HEK293 (cell line): ENCODE results near the gene AGMAT.

ENCODE experiments used
- ATF2 ChIP-seq: fragments of 450-650 bp; formaldehyde crosslinking; IDR thresholded peaks from 2 replicates; pipeline ENCODE4 v1.5.1; 2016; ENCODE audit warnings: missing biosample characterization, missing genetic modification characterization, low read depth
- CTCF ChIP-seq: fragments of 450-650 bp; formaldehyde crosslinking; IDR thresholded peaks from 2 replicates; pipeline ENCODE4 v1.5.1; 2016; ENCODE audit warnings: missing biosample characterization, missing genetic modification characterization
- SP2 ChIP-seq: fragments of 450-650 bp; formaldehyde crosslinking; IDR thresholded peaks from 2 replicates; pipeline ENCODE4 v1.5.1; 2016; ENCODE audit warnings: missing biosample characterization, missing genetic modification characterization
- ZBTB11 ChIP-seq: fragments of 450-650 bp; formaldehyde crosslinking; conservative IDR thresholded peaks from 2 replicates; pipeline ENCODE4 v1.5.1; 2016; ENCODE audit warnings: low read depth, missing biosample characterization, missing genetic modification characterization
- ZNF138 ChIP-seq: fragments of 450-650 bp; formaldehyde crosslinking; IDR thresholded peaks from 2 replicates; pipeline ENCODE4 v1.5.1; 2016; ENCODE audit warnings: missing biosample characterization, missing genetic modification characterization, borderline replicate concordance
- ZNF140 ChIP-seq: fragments of 450-650 bp; formaldehyde crosslinking; IDR thresholded peaks from 2 replicates; pipeline ENCODE4 v1.5.1; 2016; ENCODE audit warnings: missing biosample characterization, missing genetic modification characterization
- ZNF274 ChIP-seq, 2 experiments: fragments of 200-500 bp in 1 of 2; fragments of 450-650 bp in 1 of 2; sonication (Bioruptor generic) in 1 of 2; formaldehyde crosslinking in 1 of 2; IDR thresholded peaks; 2 replicates each; pipeline versions ENCODE4 v1.5.1 to v1.6.1; 2014 to 2016; ENCODE audit warnings: borderline replicate concordance in 1 of 2, inconsistent platforms in 1 of 2, low read length in 1 of 2, missing biosample characterization in 1 of 2, missing genetic modification characterization in 1 of 2
- ZNF514 ChIP-seq: fragments of 450-650 bp; formaldehyde crosslinking; IDR thresholded peaks from 2 replicates; pipeline ENCODE4 v1.5.1; 2016; ENCODE audit warnings: missing biosample characterization, missing genetic modification characterization
- ZNF600 ChIP-seq: fragments of 450-650 bp; formaldehyde crosslinking; IDR thresholded peaks from 2 replicates; pipeline ENCODE4 v1.5.1; 2016; ENCODE audit warnings: missing biosample characterization, missing genetic modification characterization

- TF ChIP-seq ATF2 (no peak), ZNF140 (no peak), ZNF600 (tag by site-specific recombination) (no peak), CTCF (tag by site-specific recombination) (no peak), SP2 (tag by site-specific recombination) (no peak), ZNF138 (tag by site-specific recombination) (no peak), ZNF274 (IDR thresholded peaks at IDR 0.05; ENCODE audit: low read length) (no peak), ZNF274 (tag by site-specific recombination; IDR thresholded peaks at IDR 0.05; ENCODE audit: borderline replicate concordance) (no peak), ZBTB11 (tag by site-specific recombination) (no peak), ZNF514 (tag by site-specific recombination) (no peak)
Observed at GRCh38 chr1:15571266-15571665, 13.6 kb downstream of the AGMAT start.
